HG03064 (cell line): ENCODE data around the gene RPN2.

Experiments used
- ATAC-seq: cut with Tn5 transposase; IDR thresholded peaks from one replicate; pipeline ENCODE4 v1.9.1; 2021; ENCODE audit warnings: low read depth; ENCODE audit not compliant: unreplicated experiment

The RPN2 gene

GRCh38 chr20:37238935-37239451, 59.9 kb downstream of the RPN2 start:
- ATAC-seq, result no peak

- no peak for ATAC-seq
These were observed 61.4 kb downstream of the RPN2 start for GRCh38 chr20:37240337-37241067.

- no peak for ATAC-seq
These were observed 63.4 kb downstream of the RPN2 start for GRCh38 chr20:37242503-37242902.

GRCh38 chr20:37243076-37243936, 64.2 kb downstream of the RPN2 start:
- ATAC-seq, result no peak

- ATAC-seq, result no peak
These were observed 64.9 kb downstream of the RPN2 start for GRCh38 chr20:37243937-37244571.

GRCh38 chr20:37244572-37244957, 65.4 kb downstream of the RPN2 start:
- ATAC-seq, result no peak

GRCh38 chr20:37245216-37246150, 66.4 kb downstream of the RPN2 start:
- no peak for ATAC-seq

- ATAC-seq, result no peak
These were observed 67.6 kb downstream of the RPN2 start for GRCh38 chr20:37246736-37247135.

- ATAC-seq, result no peak
These were observed 68.4 kb downstream of the RPN2 start for GRCh38 chr20:37247547-37247946.

- ATAC-seq, result no peak
These were observed 70.2 kb downstream of the RPN2 start for GRCh38 chr20:37249304-37249703.

- ATAC-seq, result no peak
These were observed 72.8 kb downstream of the RPN2 start for GRCh38 chr20:37251825-37252477.

GRCh38 chr20:37253087-37253486, 74.0 kb downstream of the RPN2 start:
- ATAC-seq, result no peak

- no peak for ATAC-seq
These were observed 75.2 kb downstream of the RPN2 start for GRCh38 chr20:37254114-37254878.

- ATAC-seq, result no peak
These were observed 77.2 kb downstream of the RPN2 start for GRCh38 chr20:37256286-37256685.

- no peak for ATAC-seq
These were observed 78.4 kb downstream of the RPN2 start for GRCh38 chr20:37257530-37257929.

- no peak for ATAC-seq
These were observed 78.9 kb downstream of the RPN2 start for GRCh38 chr20:37257988-37258387.

GRCh38 chr20:37259031-37259430, 79.9 kb downstream of the RPN2 start:
- no peak for ATAC-seq

- no peak for ATAC-seq
These were observed 80.7 kb downstream of the RPN2 start for GRCh38 chr20:37259865-37260264.

GRCh38 chr20:37260923-37261322, 81.8 kb downstream of the RPN2 start:
- no peak for ATAC-seq
